A549 (cell line): Measurements from ENCODE around the gene GRIK4. TPM values are rescaled to one million over a fixed set of nuclear protein-coding genes. Genes with fewer than 3 reads are reported as not detected.

Source experiments
- ATAC-seq, 2 experiments: fragments of 200-7000 bp in 1 of 2; fragments of >200 bp in 1 of 2; cut with Nextera tagmentation in 1 of 2; cut with Tn5 transposase in 1 of 2; 3 replicates each; pipeline versions ENCODE4 v1.8.0 to v1.9.1; 2018 to 2020; ENCODE audit warnings: mild to moderate bottlenecking in 1 of 2, moderate library complexity in 1 of 2
- CTCF ChIA-PET: fragments of 300-600 bp; sonication (Branson Sonifier 250); formaldehyde crosslinking; extraction: SDS; loops from one replicate; lab custom pipeline; 2021; ENCODE audit warnings: antibody characterized with exemption, inconsistent platforms; lab: Yijun Ruan, JAX
- POLR2A ChIA-PET: fragments of 350-600 bp; formaldehyde crosslinking; extraction: SDS; loops from one replicate; lab custom pipeline; 2021; ENCODE audit warnings: antibody characterized with exemption, inconsistent platforms; lab: Yijun Ruan, JAX
- DNase-seq, 2 experiments: peaks; one replicate each; pipeline versions ENCODE4 v3.0.0 to v3.0.0-alpha.2; 2011 to 2016; ENCODE audit warnings: low read depth in 1 of 2, low spot score in 1 of 2
- FAIRE-seq: peaks from 2 replicates; lab custom pipeline; 2011; peaks lifted over from hg19 to GRCh38; lab: Jason Lieb, UNC
- H3K27ac ChIP-seq, 2 experiments: fragments of >200 bp; sonication (Bioruptor Twin); formaldehyde crosslinking; 3 replicates each; pipeline ENCODE4 v1.5.1; 2016 to 2017
- H3K4me1 ChIP-seq: fragments of >200 bp; sonication (Bioruptor Twin); formaldehyde crosslinking; 3 replicates; pipeline ENCODE4 v1.6.1; 2016
- H3K4me2 ChIP-seq: fragments of >200 bp; sonication (Bioruptor Twin); formaldehyde crosslinking; 3 replicates; pipeline ENCODE4 v1.6.1; 2016
- H3K4me3 ChIP-seq: fragments of >200 bp; sonication (Bioruptor Twin); formaldehyde crosslinking; 3 replicates; pipeline ENCODE4 v1.5.1; 2016
- H3K9me3 ChIP-seq: fragments of >200 bp; sonication (Bioruptor Twin); formaldehyde crosslinking; 3 replicates; pipeline ENCODE4 v1.6.1; 2016
- CBX8 ChIP-seq: fragments of 200-600 bp; sonication (generic); IDR thresholded peaks from 2 replicates; pipeline ENCODE4 v1.6.1; 2016
- CEBPB ChIP-seq, 2 experiments: fragments of >200 bp in 1 of 2; sonication (Bioruptor Twin) in 1 of 2; formaldehyde crosslinking in 1 of 2; IDR thresholded peaks; 2 replicates each; pipeline ENCODE4 v1.6.1; 2012 to 2016
- CHD2 ChIP-seq: fragments of 150-350 bp; IDR thresholded peaks from 2 replicates; pipeline ENCODE4 v1.6.1; 2014; ENCODE audit warnings: low read length; ENCODE audit not compliant: partially characterized antibody
- CHD4 ChIP-seq: fragments of 200-600 bp; sonication (generic); IDR thresholded peaks from 2 replicates; pipeline ENCODE4 v1.6.1; 2016; ENCODE audit warnings: antibody characterized with exemption, mild to moderate bottlenecking, borderline replicate concordance
- EP300 ChIP-seq, 2 experiments: fragments of >200 bp; sonication (Bioruptor Twin); formaldehyde crosslinking; IDR thresholded peaks; 2 replicates in 1 of 2; 3 replicates in 1 of 2; pipeline ENCODE4 v1.6.1; 2016 to 2017
- FOSB ChIP-seq: fragments of 250-450 bp; sonication (Bioruptor Pico); IDR thresholded peaks from 2 replicates; pipeline ENCODE4 v1.5.0; 2020; ENCODE audit warnings: mild to moderate bottlenecking, moderate library complexity
- FOXS1 ChIP-seq: fragments of 250-450 bp; sonication (Bioruptor Pico); IDR thresholded peaks from 2 replicates; pipeline ENCODE4 v1.5.0; 2020; ENCODE audit warnings: mild to moderate bottlenecking, moderate library complexity
- GATA3 ChIP-seq: IDR thresholded peaks from 2 replicates; pipeline ENCODE4 v1.6.1; 2012; ENCODE audit warnings: borderline replicate concordance
- HDAC2 ChIP-seq: fragments of 200-600 bp; sonication (generic); IDR thresholded peaks from 2 replicates; pipeline ENCODE4 v1.6.1; 2016
- KDM5A ChIP-seq: fragments of 200-600 bp; sonication (generic); IDR thresholded peaks from 2 replicates; pipeline ENCODE4 v1.6.1; 2016; ENCODE audit warnings: antibody characterized with exemption, mild to moderate bottlenecking
- MAFK ChIP-seq: fragments of 450-650 bp; IDR thresholded peaks from 2 replicates; pipeline ENCODE4 v1.6.1; 2014; ENCODE audit not compliant: partially characterized antibody
- POLR2A ChIP-seq: IDR thresholded peaks from 2 replicates; pipeline ENCODE4 v1.6.1; 2012; ENCODE audit warnings: mild to moderate bottlenecking, low read length
- RAD21 ChIP-seq, 2 experiments: fragments of >200 bp in 1 of 2; sonication (Bioruptor Twin) in 1 of 2; formaldehyde crosslinking in 1 of 2; IDR thresholded peaks in 1 of 2; conservative IDR thresholded peaks in 1 of 2; 2 replicates in 1 of 2; 3 replicates in 1 of 2; pipeline ENCODE4 v1.6.1; 2012 to 2018; ENCODE audit warnings: inconsistent platforms in 1 of 2
- ZC3H11A ChIP-seq: fragments of 450-650 bp; IDR thresholded peaks from 2 replicates; pipeline ENCODE4 v1.6.1; 2014; ENCODE audit warnings: antibody characterized with exemption, mild to moderate bottlenecking
- ZNF302 ChIP-seq: fragments of 250-450 bp; sonication (Bioruptor Pico); IDR thresholded peaks from 2 replicates; pipeline ENCODE4 v1.9.0; 2021; ENCODE audit warnings: inconsistent platforms, mild to moderate bottlenecking, moderate library complexity
- WGBS: methylation state at CpG from one replicate; pipeline ENCODE4 v1.1.6; 2017; ENCODE audit errors: missing lambda C conversion rate; 5-methylcytosine and 5-hydroxymethylcytosine counted together
- polyA plus RNA-seq, 4 experiments: library from polyadenylated mRNA; depleted of rRNA in 3 of 4; stranded (reverse); fragments of >200 nt; fragmentation: RNase III in 1 of 4; extraction: RNeasy Plus Mini Kit Qiagen cat#74134 plus additional on column Dnase treatment in 1 of 4; gene quantifications; 2 replicates in 3 of 4; 3 replicates in 1 of 4; pipeline ENCODE4 v1.2.3, GENCODE V29; 2011 to 2017
- TF ChIP-seq, protein P1 (sequence below): fragments of 150-350 bp; IDR thresholded peaks from 2 replicates; pipeline ENCODE4 v1.6.1; 2014; ENCODE audit warnings: low read depth, mild to moderate bottlenecking, low read length
- TF ChIP-seq, protein P2 (sequence below): fragments of >200 bp; sonication (Bioruptor Twin); formaldehyde crosslinking; IDR thresholded peaks from 2 replicates; pipeline ENCODE4 v1.6.1; 2016
- TF ChIP-seq, protein P3 (sequence below): IDR thresholded peaks from 2 replicates; pipeline ENCODE4 v1.6.1; 2012
- TF ChIP-seq, protein P4 (sequence below): IDR thresholded peaks from 2 replicates; pipeline ENCODE4 v1.6.1; 2012

GRIK4 gene
- polyA plus RNA-seq, 2 of the 4 experiments (the other 2 are of a cell fraction): 0.01 TPM; not detected in 1

DNA sequence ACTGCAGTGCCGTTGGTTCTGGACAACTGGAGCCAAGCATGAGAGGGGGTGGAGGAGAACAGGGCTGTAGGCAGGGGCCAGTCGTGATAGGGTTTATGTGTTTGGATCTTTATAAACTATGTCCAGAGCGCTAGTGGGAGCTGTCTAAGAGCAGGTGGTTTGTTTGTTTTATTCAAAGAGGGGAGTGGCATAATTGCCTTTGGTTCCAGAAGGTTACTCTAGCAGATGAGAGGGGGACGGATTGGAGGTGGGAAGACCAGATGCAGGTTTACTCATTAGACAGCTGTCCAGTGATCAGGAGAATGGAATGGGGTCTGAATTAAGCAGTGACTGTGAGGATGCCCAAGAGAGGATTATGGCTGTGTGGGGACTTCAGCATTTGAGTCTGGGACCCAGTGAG lies 403.1 kb downstream of the GRIK4 start:
- 11% methylated on average over 4 of the region's 4 CpGs for WGBS
- Histone ChIP-seq H3K27ac (no peak overlapping the region), H3K9me3 (no peaks in the 10 kb centered on the region), H3K4me3 (no peak overlapping the region)
- no peak for FAIRE-seq
- TF ChIP-seq FOSB (no peak), ZNF302 (no peak), RAD21 (conservative IDR thresholded peaks at IDR 0.05 in 1 of 2, IDR thresholded peaks at IDR 0.05 in 1 of 2) (no peak), CEBPB (IDR thresholded peaks at IDR 0.05) (no peak), EP300 (IDR thresholded peaks at IDR 0.05) (no peak), GATA3 (no peak), CHD4 (no peak)
- TF ChIP-seq, protein P1, sequence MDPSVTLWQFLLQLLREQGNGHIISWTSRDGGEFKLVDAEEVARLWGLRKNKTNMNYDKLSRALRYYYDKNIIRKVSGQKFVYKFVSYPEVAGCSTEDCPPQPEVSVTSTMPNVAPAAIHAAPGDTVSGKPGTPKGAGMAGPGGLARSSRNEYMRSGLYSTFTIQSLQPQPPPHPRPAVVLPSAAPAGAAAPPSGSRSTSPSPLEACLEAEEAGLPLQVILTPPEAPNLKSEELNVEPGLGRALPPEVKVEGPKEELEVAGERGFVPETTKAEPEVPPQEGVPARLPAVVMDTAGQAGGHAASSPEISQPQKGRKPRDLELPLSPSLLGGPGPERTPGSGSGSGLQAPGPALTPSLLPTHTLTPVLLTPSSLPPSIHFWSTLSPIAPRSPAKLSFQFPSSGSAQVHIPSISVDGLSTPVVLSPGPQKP: no peak
- TF ChIP-seq, protein P2, sequence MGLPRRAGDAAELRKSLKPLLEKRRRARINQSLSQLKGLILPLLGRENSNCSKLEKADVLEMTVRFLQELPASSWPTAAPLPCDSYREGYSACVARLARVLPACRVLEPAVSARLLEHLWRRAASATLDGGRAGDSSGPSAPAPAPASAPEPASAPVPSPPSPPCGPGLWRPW: no peak
- TF ChIP-seq, protein P3, sequence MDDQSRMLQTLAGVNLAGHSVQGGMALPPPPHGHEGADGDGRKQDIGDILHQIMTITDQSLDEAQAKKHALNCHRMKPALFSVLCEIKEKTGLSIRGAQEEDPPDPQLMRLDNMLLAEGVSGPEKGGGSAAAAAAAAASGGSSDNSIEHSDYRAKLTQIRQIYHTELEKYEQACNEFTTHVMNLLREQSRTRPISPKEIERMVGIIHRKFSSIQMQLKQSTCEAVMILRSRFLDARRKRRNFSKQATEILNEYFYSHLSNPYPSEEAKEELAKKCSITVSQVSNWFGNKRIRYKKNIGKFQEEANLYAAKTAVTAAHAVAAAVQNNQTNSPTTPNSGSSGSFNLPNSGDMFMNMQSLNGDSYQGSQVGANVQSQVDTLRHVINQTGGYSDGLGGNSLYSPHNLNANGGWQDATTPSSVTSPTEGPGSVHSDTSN: no peak
- TF ChIP-seq, protein P4, sequence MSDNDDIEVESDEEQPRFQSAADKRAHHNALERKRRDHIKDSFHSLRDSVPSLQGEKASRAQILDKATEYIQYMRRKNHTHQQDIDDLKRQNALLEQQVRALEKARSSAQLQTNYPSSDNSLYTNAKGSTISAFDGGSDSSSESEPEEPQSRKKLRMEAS: no peak
- TF ChIP-seq, all 56 proteins: peak for 0
- ATAC-seq (no peak), DNase-seq (no peak)
- POLR2A ChIA-PET: no interaction called here
- H3K4me1 ChIP-seq: no peaks in the 10 kb centered on the region
- CTCF ChIA-PET: no interaction called here
- H3K4me2 ChIP-seq: no peak overlapping the region

DNA sequence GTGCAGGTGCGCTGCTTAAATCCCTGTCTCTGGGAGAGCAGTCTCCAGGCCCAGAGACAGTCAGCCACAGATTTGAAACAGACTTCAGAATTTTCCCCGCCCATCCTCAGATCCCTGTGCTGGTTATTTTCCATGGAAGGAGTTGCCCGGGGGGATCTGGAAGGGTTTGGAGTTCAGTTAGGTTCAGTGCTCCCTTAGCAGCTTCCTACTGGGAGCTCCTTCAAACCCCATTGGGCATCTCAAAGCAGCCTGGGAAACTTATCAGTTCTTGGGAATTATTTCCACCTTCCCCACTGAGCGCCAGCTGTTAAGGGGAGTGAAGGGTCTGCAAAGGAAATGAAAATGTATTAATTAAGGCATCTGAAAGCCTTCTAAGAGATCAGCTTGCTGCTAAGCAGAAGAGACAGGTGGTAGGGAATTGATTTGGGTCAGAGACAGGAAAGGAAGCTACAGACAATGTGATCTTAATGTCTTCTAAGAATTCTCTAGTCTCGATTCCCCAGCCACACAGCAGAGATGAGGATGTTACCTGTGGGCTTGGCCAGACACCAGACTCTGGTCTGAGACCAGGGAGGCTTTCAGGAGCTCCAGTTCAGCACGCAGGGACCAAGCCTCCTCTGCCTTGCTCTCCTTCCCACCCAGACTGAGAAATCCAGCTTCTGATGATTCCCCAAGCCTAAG lies 406.2 kb downstream of the GRIK4 start:
- POLR2A ChIA-PET: no interaction called here
- FAIRE-seq (no peak), DNase-seq (no peak), ATAC-seq (no peak)
- Histone ChIP-seq H3K27ac (no peak overlapping the region), H3K4me2 (no peak overlapping the region), H3K4me1 (no peaks in the 10 kb centered on the region), H3K4me3 (no peak overlapping the region), H3K9me3 (no peaks in the 10 kb centered on the region)
- CTCF ChIA-PET: interaction anchor here (1.1 to 2.2 kb wide), 3 partner anchors 9 to 277 kb away, joined by 3 to 9 read pairs (median 4); no protein-coding TSS in a partner anchor
- 25% methylated on average over 6 of the region's 6 CpGs for whole genome bisulfite sequencing
- TF ChIP-seq FOXS1 (CRISPR knock-in tag) (no peak), HDAC2 (no peak), CBX8 (no peak), KDM5A (no peak), CHD2 (no peak), GATA3 (no peak), RAD21 (conservative IDR thresholded peaks at IDR 0.05 in 1 of 2, IDR thresholded peaks at IDR 0.05 in 1 of 2) (no peak), POLR2A (no peak), ZC3H11A (no peak), CHD4 (no peak), EP300 (IDR thresholded peaks at IDR 0.05) (no peak), MAFK (no peak)
- TF ChIP-seq, protein P1: no peak
- TF ChIP-seq, protein P3: no peak
- TF ChIP-seq, protein P4: no peak
- TF ChIP-seq, all 56 proteins: peak for 0
